ENCODE data around the gene BCKDHB. TPM values are rescaled to one million over a fixed set of nuclear protein-coding genes. Genes with fewer than 3 reads are reported as not detected.

The BCKDHB gene
- total RNA-seq, 1 donor from 2014 or later = 21.5 TPM

DNA sequence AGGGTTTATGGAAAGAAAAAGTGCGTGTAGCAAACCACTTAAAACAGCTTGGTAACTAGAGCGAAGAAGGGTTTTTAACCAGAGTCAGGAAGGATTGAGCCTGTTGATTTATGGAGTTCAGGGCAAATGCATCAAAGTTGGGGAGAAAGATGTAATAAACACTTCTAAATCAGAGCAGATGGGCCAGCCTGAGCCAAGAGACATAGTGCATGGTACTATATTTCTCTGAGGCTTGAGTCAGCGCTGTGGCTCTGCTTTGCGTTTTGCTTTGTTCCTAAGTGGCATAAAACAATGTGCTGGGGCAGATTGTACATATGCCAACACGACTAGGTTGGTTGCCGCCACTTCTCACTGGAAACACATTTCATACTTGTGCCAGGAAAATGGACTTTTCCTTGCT lies 111.3 kb downstream of the BCKDHB start:
- no peak for TF ChIP-seq CTCF (IDR thresholded peaks at IDR 0.05; ENCODE audit: insufficient read depth, low read length, poor library complexity, severe bottlenecking)
- Histone ChIP-seq H3K27me3 (ENCODE audit: control insufficient read depth, insufficient read depth, low read length) (no peaks in the 10 kb centered on the region), H3K36me3 (ENCODE audit: control insufficient read depth, insufficient read depth, low read length) (no peaks in the 10 kb centered on the region), H3K4me3 (ENCODE audit: low read depth, low read length) (no peak overlapping the region)
- DNase-seq (ENCODE audit: low read depth) = no peak

DNA sequence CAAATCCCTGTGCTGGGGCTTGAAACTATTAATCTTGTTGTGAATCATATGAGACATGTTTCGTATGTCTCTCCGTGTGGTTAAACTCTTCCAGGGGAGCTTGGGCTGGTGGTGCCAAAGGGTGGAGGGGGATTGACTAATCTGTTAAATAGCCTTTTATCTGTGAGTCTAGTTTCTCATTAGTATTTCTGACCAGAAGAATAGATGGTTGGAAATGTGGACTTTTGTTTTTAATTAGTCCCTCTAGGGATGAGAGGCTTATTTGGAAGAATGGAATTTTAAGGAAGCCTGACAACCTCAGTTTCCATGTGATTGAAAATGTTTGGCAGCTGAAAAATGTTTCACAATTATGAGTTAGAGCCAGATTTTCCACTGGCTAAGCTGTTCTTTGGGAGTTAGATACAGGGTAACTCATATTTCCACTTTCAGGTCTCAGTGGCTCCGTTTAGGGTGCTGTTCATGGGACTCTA lies 117.3 kb downstream of the BCKDHB start:
- Histone ChIP-seq H3K4me3 (ENCODE audit: low read depth, low read length) (no peak overlapping the region), H3K36me3 (ENCODE audit: control insufficient read depth, insufficient read depth, low read length) (no peaks in the 10 kb centered on the region), H3K27me3 (ENCODE audit: control insufficient read depth, insufficient read depth, low read length) (no peaks in the 10 kb centered on the region)
- TF ChIP-seq CTCF (IDR thresholded peaks at IDR 0.05; ENCODE audit: insufficient read depth, low read length, poor library complexity, severe bottlenecking) = no peak
- no peak for DNase-seq (ENCODE audit: low read depth)

DNA sequence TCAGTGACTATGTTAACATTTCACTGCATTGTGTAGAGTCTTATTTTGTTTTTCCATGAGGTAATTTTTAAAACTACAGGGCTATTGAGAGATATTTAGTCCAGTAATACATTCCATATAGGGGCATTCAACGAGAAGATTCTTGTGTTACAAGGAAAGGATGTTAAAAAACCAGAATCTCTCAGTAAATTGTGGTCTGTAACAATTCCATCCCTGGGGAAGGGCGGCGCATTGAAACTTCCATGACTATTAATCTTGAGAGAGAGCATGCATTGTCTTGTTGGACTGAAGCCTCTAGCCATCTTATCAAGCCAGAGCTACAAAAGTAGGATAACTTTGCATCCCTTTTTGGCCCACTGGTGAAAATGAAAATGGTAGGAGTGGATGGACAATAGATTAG lies 119.7 kb downstream of the BCKDHB start:
- Histone ChIP-seq H3K27me3 (ENCODE audit: control insufficient read depth, insufficient read depth, low read length) (no peaks in the 10 kb centered on the region), H3K36me3 (ENCODE audit: control insufficient read depth, insufficient read depth, low read length) (no peaks in the 10 kb centered on the region), H3K4me3 (ENCODE audit: low read depth, low read length) (no peak overlapping the region)
- TF ChIP-seq CTCF (IDR thresholded peaks at IDR 0.05; ENCODE audit: insufficient read depth, low read length, poor library complexity, severe bottlenecking) = no peak
- DNase-seq (ENCODE audit: low read depth) = no peak

DNA sequence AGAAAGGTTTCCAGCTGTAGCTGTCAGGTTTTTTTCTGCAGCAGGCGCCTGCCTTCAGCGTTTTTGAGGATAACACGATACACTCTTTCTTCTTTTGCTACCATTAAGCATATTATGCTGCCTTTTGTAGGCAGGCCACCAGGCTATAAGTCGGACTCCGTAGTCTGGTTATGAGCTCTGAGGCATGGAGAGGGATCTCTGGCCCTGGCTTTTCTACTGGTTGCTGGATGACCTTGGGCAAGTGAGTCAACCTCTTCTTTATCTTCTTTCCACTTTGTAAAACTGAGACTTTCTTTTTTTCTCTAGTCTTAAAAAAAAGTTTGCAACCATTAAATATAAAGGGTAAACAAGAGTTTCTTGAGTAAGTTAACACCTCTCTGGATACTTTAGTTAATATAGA lies 120.2 kb downstream of the BCKDHB start:
- Histone ChIP-seq H3K36me3 (ENCODE audit: control insufficient read depth, insufficient read depth, low read length) (no peaks in the 10 kb centered on the region), H3K4me3 (ENCODE audit: low read depth, low read length) (no peak overlapping the region), H3K27me3 (ENCODE audit: control insufficient read depth, insufficient read depth, low read length) (no peaks in the 10 kb centered on the region)
- no peak for DNase-seq (ENCODE audit: low read depth)
- no peak for TF ChIP-seq CTCF (IDR thresholded peaks at IDR 0.05; ENCODE audit: insufficient read depth, low read length, poor library complexity, severe bottlenecking)

- no peak for DNase-seq (ENCODE audit: low read depth)
- TF ChIP-seq CTCF (IDR thresholded peaks at IDR 0.05; ENCODE audit: insufficient read depth, low read length, poor library complexity, severe bottlenecking) = no peak
- Histone ChIP-seq H3K27me3 (ENCODE audit: control insufficient read depth, insufficient read depth, low read length) (no peaks in the 10 kb centered on the region), H3K36me3 (ENCODE audit: control insufficient read depth, insufficient read depth, low read length) (no peaks in the 10 kb centered on the region), H3K4me3 (ENCODE audit: low read depth, low read length) (no peak overlapping the region)
Observed at GRCh38 chr6:80227545-80228105, 121.2 kb downstream of the BCKDHB start.

GRCh38 chr6:80233262-80233661 lies 126.8 kb downstream of the BCKDHB start:
- no peaks in the 10 kb centered on the region for H3K27me3 ChIP-seq (ENCODE audit: control insufficient read depth, insufficient read depth, low read length)
- no peaks in the 10 kb centered on the region for H3K36me3 ChIP-seq (ENCODE audit: control insufficient read depth, insufficient read depth, low read length)
- DNase-seq (ENCODE audit: low read depth) = no peak
- H3K4me3 ChIP-seq (ENCODE audit: low read depth, low read length) = no peak overlapping the region
- no peak for TF ChIP-seq CTCF (IDR thresholded peaks at IDR 0.05; ENCODE audit: insufficient read depth, low read length, poor library complexity, severe bottlenecking)

Measured in kidney epithelial cell (primary cell).